Cardiac muscle cell (in vitro differentiated cells and primary cell): ENCODE measurements around the gene CLMN. TPM values are rescaled to one million over a fixed set of nuclear protein-coding genes. Genes with fewer than 3 reads are reported as not detected.

Experiments
- DNase-seq, 2 donors: peaks; one replicate each; pipeline versions ENCODE4 v3.0.0 to v3.0.0-alpha.2; 2010 to 2017; ENCODE audit warnings: low read depth in 1 of 2, low spot score in 1 of 2
- H3K27ac ChIP-seq: fragments of 200-600 bp; sonication (generic); 2 replicates; pipeline ENCODE4 v1.5.1; 2016
- H3K27me3 ChIP-seq: fragments of 200-600 bp; sonication (generic); 2 replicates; pipeline ENCODE4 v1.6.0; 2016; ENCODE audit warnings: control low read depth
- H3K36me3 ChIP-seq: fragments of 200-600 bp; sonication (generic); 2 replicates; pipeline ENCODE4 v1.5.1; 2016; ENCODE audit warnings: control low read depth
- H3K4me1 ChIP-seq: fragments of 200-600 bp; sonication (generic); 2 replicates; pipeline ENCODE4 v1.8.1; 2017; ENCODE audit warnings: low read depth, mild to moderate bottlenecking, mixed run types
- H3K4me3 ChIP-seq: fragments of 200-600 bp; sonication (generic); 2 replicates; pipeline ENCODE4 v1.5.1; 2016; ENCODE audit warnings: mild to moderate bottlenecking
- H3K9me3 ChIP-seq: fragments of 200-600 bp; sonication (generic); 2 replicates; pipeline ENCODE4 v1.5.1; 2017; ENCODE audit warnings: low read depth, mild to moderate bottlenecking, control low read depth
- CTCF ChIP-seq: IDR thresholded peaks from 2 replicates; pipeline ENCODE4 v1.5.1; 2012; ENCODE audit warnings: low read depth, mild to moderate bottlenecking, low read length
- polyA plus RNA-seq: library from polyadenylated mRNA; unstranded; fragments of >200 nt; fragmentation: Nextera tagmentation; extraction: Ambion mirVana; gene quantifications from 2 replicates; pipeline ENCODE4 v1.2.1, GENCODE V29; 2016
- total RNA-seq: library from RNA; depleted of rRNA; stranded (reverse); fragments of >200 nt; gene quantifications from 2 replicates; pipeline ENCODE4 v1.2.3, GENCODE V29; 2016

CLMN gene
- total and polyA plus RNA-seq, 2 experiments from 2014 or later = 0.98 to 1.3 TPM

GRCh38 chr14:95355422-95355821 lies 35.7 kb upstream of the CLMN start:
- Histone ChIP-seq H3K27ac (no peak overlapping the region), H3K27me3 (peaks cover 13% of the 10 kb centered on the region), H3K4me3 (no peak overlapping the region), H3K36me3 (no peaks in the 10 kb centered on the region), H3K4me1 (peaks cover 4% of the 10 kb centered on the region), H3K9me3 (no peaks in the 10 kb centered on the region)
- TF ChIP-seq CTCF = no peak
- DNase-seq = no peak

GRCh38 chr14:95354834-95355233 lies 35.1 kb upstream of the CLMN start:
- Histone ChIP-seq H3K4me1 (peaks cover 4% of the 10 kb centered on the region), H3K27me3 (peaks cover 7% of the 10 kb centered on the region), H3K27ac (no peak overlapping the region), H3K4me3 (no peak overlapping the region), H3K9me3 (no peaks in the 10 kb centered on the region), H3K36me3 (no peaks in the 10 kb centered on the region)
- DNase-seq = no peak
- no peak for TF ChIP-seq CTCF

- H3K9me3 ChIP-seq = no peaks in the 10 kb centered on the region
- H3K4me3 ChIP-seq = no peak overlapping the region
- no peak for TF ChIP-seq CTCF
- H3K36me3 ChIP-seq = no peaks in the 10 kb centered on the region
- no peak for DNase-seq
- peaks cover 4% of the 10 kb centered on the region for H3K4me1 ChIP-seq
- H3K27me3 ChIP-seq = peaks cover 6% of the 10 kb centered on the region
- H3K27ac ChIP-seq = no peak overlapping the region
Observed at GRCh38 chr14:95353664-95354063, 34.0 kb upstream of the CLMN start.

- H3K4me3 ChIP-seq = no peak overlapping the region
- no peak overlapping the region for H3K27ac ChIP-seq
- DNase-seq = no peak
- TF ChIP-seq CTCF = no peak
- no peaks in the 10 kb centered on the region for H3K36me3 ChIP-seq
- peaks cover 6% of the 10 kb centered on the region for H3K27me3 ChIP-seq
- H3K4me1 ChIP-seq = peaks cover 4% of the 10 kb centered on the region
- no peaks in the 10 kb centered on the region for H3K9me3 ChIP-seq
Observed at GRCh38 chr14:95353007-95353406, 33.3 kb upstream of the CLMN start.

GRCh38 chr14:95352481-95352880 lies 32.8 kb upstream of the CLMN start:
- no peak overlapping the region for H3K4me3 ChIP-seq
- H3K27ac ChIP-seq = no peak overlapping the region
- H3K27me3 ChIP-seq = peaks cover 6% of the 10 kb centered on the region
- no peaks in the 10 kb centered on the region for H3K36me3 ChIP-seq
- no peak for DNase-seq
- TF ChIP-seq CTCF = no peak
- peaks cover 4% of the 10 kb centered on the region for H3K4me1 ChIP-seq
- no peaks in the 10 kb centered on the region for H3K9me3 ChIP-seq

- Histone ChIP-seq H3K27me3 (peaks cover 6% of the 10 kb centered on the region), H3K36me3 (no peaks in the 10 kb centered on the region), H3K27ac (no peak overlapping the region), H3K4me1 (no peaks in the 10 kb centered on the region), H3K9me3 (no peaks in the 10 kb centered on the region), H3K4me3 (no peak overlapping the region)
- TF ChIP-seq CTCF = no peak
- DNase-seq = no peak
Observed at GRCh38 chr14:95349241-95349640, 29.5 kb upstream of the CLMN start.
